Kidney (tissue), 14 donors: Measurements from ENCODE around the gene MDN1. TPM values are rescaled to one million over a fixed set of nuclear protein-coding genes. Genes with fewer than 3 reads are reported as not detected.

Source experiments
- DNase-seq, 5 donors: peaks; one replicate each; pipeline ENCODE4 v3.0.0-alpha.2; 2013 to 2020
- FAIRE-seq: peaks from 2 replicates; lab custom pipeline; 2012; peaks lifted over from hg19 to GRCh38; lab: Jason Lieb, UNC
- H3K27ac ChIP-seq, 2 donors: one replicate each; pipeline ENCODE4 v1.7.0; 2013; ENCODE audit warnings: low read depth in 2 of 2, low read length in 2 of 2, inconsistent platforms in 1 of 2
- H3K27me3 ChIP-seq: one replicate; pipeline ENCODE4 v1.7.1; 2013; ENCODE audit warnings: low read length, inconsistent platforms; ENCODE audit not compliant: control insufficient read depth, insufficient read depth
- H3K36me3 ChIP-seq, 3 donors: one replicate each; pipeline versions ENCODE4 v1.7.0 to v1.7.1; 2013; ENCODE audit warnings: low read length in 3 of 3, control low read depth in 1 of 3, inconsistent platforms in 1 of 3; ENCODE audit not compliant: insufficient read depth in 3 of 3, control insufficient read depth in 2 of 3
- H3K4me1 ChIP-seq, 3 donors: one replicate each; pipeline versions ENCODE4 v1.7.0 to v1.7.1; 2013; ENCODE audit warnings: low read length in 3 of 3, inconsistent platforms in 1 of 3, low read depth in 1 of 3; ENCODE audit not compliant: control insufficient read depth in 2 of 3, insufficient read depth in 2 of 3
- H3K4me3 ChIP-seq, 3 donors: one replicate each; pipeline versions ENCODE4 v1.7.0 to v1.8.1; 2013; ENCODE audit warnings: low read length in 3 of 3, control low read depth in 1 of 3, inconsistent platforms in 1 of 3
- H3K9ac ChIP-seq, 3 donors: one replicate each; pipeline versions ENCODE4 v1.7.0 to v1.7.1; 2013; ENCODE audit warnings: low read length in 3 of 3, control low read depth in 1 of 3, inconsistent platforms in 1 of 3
- H3K9me3 ChIP-seq, 3 donors: one replicate each; pipeline versions ENCODE4 v1.7.0 to v1.7.1; 2013; ENCODE audit warnings: low read length in 3 of 3, control low read depth in 1 of 3, inconsistent platforms in 1 of 3; ENCODE audit not compliant: control insufficient read depth in 2 of 3, insufficient read depth in 1 of 3
- CTCF ChIP-seq: IDR thresholded peaks from 3 replicates; pipeline ENCODE4 v1.5.1; 2012; ENCODE audit warnings: mild to moderate bottlenecking, moderate library complexity, borderline replicate concordance; ENCODE audit not compliant: insufficient read depth; ENCODE audit errors: extremely low read depth
- intact Hi-C: fragments of 100-400 bp; cut with DNase I; formaldehyde crosslinking; loops from one replicate; pipeline ENCODE4 v1.11.1; 2022
- polyA plus RNA-seq: library from polyadenylated mRNA; stranded (reverse); fragments of 350-450 nt; fragmentation: Illumina TruSeq; extraction: RNeasy Lipid Tissue Mini Kit (QIAGEN cat#74804); gene quantifications from one replicate; pipeline ENCODE4 v1.2.3, GENCODE V29; 2014; ENCODE audit warnings: low read depth, low replicate concordance; ENCODE audit not compliant: insufficient read depth
- total RNA-seq: library from RNA; stranded (reverse); fragmentation: NEBNext Ultra II Directional; extraction: Animal tissue kit (Norgen Biotek cat#: 25700); gene quantifications from one replicate; pipeline ENCODE4 v1.2.1, GENCODE V29; 2021
- donor health status: control.
- donor health status: control.
- donor health status: control.
- donor health status: control.
- donor health status: control.
- donor health status: DM: yes; HTN: yes; CAD: no.
- donor health status: Normal renal cell carcinoma (clear cell type).

MDN1 gene
- total and polyA plus RNA-seq, 2 donors from 2014 or later = 19.4 to 34.9 TPM

- no peaks in the 10 kb centered on the region for H3K36me3 ChIP-seq
- intact Hi-C loops = no loop called here
- no peak overlapping the region for H3K4me3 ChIP-seq
- H3K27me3 ChIP-seq = no peaks in the 10 kb centered on the region
- FAIRE-seq = no peak
- DNase-seq = peak in 1 of 5 donors; percentile 77
- no peak overlapping the region for H3K27ac ChIP-seq
- no peak overlapping the region for H3K9ac ChIP-seq
- no peaks in the 10 kb centered on the region for H3K4me1 ChIP-seq
- no peak for TF ChIP-seq CTCF
- no peaks in the 10 kb centered on the region for H3K9me3 ChIP-seq
Measured at GRCh38 chr6:89599727-89600126, 219.9 kb downstream of the MDN1 start.

- TF ChIP-seq CTCF = peak; percentile 12
Measured at GRCh38 chr6:89597988-89598387, 221.6 kb downstream of the MDN1 start.

GRCh38 chr6:89597372-89597771 lies 222.2 kb downstream of the MDN1 start:
- TF ChIP-seq CTCF = no peak
- Histone ChIP-seq H3K4me3 (no peak overlapping the region), H3K27me3 (no peaks in the 10 kb centered on the region), H3K27ac (no peak overlapping the region), H3K9me3 (no peaks in the 10 kb centered on the region), H3K36me3 (no peaks in the 10 kb centered on the region), H3K9ac (no peak overlapping the region), H3K4me1 (no peaks in the 10 kb centered on the region)
- DNase-seq = no peak
- FAIRE-seq = no peak
- intact Hi-C loops = no loop called here

More at GRCh38 chr6:89597988-89598387, 221.6 kb downstream of the MDN1 start:
- intact Hi-C loops = no loop called here
- peak; percentile 30 for FAIRE-seq
- Histone ChIP-seq H3K36me3 (no peaks in the 10 kb centered on the region), H3K27ac (no peak overlapping the region), H3K4me1 (no peaks in the 10 kb centered on the region), H3K9ac (no peak overlapping the region), H3K27me3 (no peaks in the 10 kb centered on the region), H3K9me3 (no peaks in the 10 kb centered on the region), H3K4me3 (no peak overlapping the region)
- peak in 2 of 5 donors; percentile 46 to 58 for DNase-seq

- H3K4me1 ChIP-seq = no peaks in the 10 kb centered on the region
- TF ChIP-seq CTCF = no peak
- DNase-seq (no peak), FAIRE-seq (no peak)
- no peaks in the 10 kb centered on the region for H3K27me3 ChIP-seq
- H3K27ac ChIP-seq = no peak overlapping the region
- intact Hi-C loops = no loop called here
- H3K4me3 ChIP-seq = no peak overlapping the region
- H3K9me3 ChIP-seq = no peaks in the 10 kb centered on the region
- no peaks in the 10 kb centered on the region for H3K36me3 ChIP-seq
- H3K9ac ChIP-seq = no peak overlapping the region
Measured at GRCh38 chr6:89596484-89596883, 223.1 kb downstream of the MDN1 start.
